COLO668 (cell line): ENCODE data around the gene NCAM1.

Experiments
- DNase-seq: peaks from one replicate; lab custom pipeline; 2025; ENCODE audit not compliant: unreplicated experiment; lab: John Stamatoyannopoulos, UW

NCAM1 gene

GRCh38 chr11:113272281-113272680, 311.1 kb downstream of the NCAM1 start:
- DNase-seq: no peak

GRCh38 chr11:113272927-113273615, 311.9 kb downstream of the NCAM1 start:
- DNase-seq: no peak

DNA sequence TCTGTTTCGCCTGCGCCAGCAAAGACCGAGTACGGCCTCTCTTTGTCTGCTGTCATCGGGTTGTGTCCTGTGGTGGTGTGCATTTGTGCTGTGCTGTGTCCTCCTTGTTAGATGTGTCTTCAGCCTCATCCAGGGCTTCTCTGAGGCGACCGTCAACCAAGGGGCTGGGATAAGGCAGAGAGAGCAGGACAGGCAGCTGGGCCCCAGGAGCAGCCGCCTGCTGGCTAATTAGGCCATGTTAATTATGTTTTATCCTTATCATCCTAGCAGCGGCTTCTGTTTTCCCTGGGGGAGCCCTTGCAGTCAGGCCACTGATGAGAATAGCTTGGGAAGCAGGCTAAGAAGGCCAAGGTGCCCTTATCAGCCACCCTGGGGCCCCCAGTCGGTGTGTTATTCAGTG, 312.5 kb downstream of the NCAM1 start:
- no peak for DNase-seq

GRCh38 chr11:113274713-113275582, 313.7 kb downstream of the NCAM1 start:
- DNase-seq: peak; percentile 16

DNA sequence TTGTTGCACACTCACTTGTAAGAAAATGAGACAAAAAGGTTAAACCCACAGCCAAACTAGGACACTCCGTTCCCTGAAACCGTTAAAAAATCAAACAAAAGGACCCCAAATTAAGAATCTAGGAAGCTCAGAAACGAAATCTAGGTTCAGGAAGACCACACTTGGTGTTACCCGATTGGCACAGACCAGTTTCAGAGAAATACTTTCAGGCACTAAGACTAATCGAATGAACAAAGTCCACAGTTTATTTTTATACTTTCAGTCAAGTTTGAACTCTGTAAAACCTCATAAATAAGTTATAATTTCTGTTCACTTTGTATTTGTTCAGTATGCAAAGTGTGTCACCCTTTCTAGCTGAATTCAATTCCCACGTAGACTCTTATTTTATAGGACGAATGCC, 314.4 kb downstream of the NCAM1 start:
- DNase-seq: no peak

DNA sequence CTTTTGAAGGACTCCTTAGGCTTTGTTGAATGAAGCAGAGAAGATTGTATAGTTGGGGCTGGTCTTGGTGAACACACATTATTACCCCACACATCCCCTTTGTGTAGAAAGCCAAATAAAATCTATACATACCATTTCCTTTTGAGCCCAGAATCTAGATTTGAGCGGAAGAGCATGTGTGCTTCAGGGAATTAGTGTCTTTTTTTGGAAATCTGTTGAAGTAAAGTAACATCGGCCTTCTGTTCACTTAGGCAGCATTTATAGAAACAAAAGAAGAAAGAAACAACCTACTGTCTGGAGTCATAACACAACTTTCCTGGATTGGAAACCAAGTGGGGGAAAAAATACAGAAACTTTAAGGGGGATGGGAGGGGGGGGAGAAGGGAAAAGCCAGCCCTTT, 315.2 kb downstream of the NCAM1 start:
- no peak for DNase-seq

DNA sequence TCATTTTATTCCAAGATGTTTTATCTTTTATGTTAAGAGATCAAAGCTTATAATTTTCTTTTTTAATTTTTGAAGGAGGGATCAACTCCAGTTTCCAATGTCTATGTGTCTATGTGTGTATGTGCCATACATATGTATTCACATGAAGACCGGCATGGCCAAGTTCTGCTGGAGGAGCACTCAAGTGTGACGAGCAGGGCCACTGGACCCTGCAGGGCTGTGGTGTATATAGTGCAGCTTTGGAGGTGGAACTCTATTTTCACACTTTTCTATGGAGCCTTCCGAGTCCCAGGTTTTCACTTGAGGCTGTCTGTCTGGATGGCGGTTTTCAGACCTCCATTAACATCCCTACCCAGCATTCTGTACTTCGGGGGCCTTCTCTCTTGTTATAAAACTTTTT, 316.7 kb downstream of the NCAM1 start:
- DNase-seq: no peak

DNA sequence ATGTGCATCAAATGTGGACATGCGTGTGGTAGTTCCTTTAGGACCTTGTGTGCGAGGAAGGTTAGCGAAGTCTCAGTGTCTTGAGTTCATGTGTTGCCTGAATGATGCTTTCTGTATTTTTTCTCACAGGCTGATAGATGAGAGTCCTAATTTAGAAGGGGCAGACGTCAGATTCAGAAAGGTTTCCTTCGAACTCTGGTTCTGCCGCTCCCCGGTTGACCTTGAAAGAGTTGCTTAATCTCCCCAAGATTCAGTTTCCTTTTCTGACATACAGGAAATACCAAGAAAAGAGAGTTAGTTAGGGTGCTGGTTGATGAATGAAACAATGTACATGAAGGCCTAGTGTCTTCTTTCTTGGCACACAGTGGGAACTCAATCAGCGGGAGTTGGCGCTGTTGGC, 317.3 kb downstream of the NCAM1 start:
- DNase-seq: no peak

DNA sequence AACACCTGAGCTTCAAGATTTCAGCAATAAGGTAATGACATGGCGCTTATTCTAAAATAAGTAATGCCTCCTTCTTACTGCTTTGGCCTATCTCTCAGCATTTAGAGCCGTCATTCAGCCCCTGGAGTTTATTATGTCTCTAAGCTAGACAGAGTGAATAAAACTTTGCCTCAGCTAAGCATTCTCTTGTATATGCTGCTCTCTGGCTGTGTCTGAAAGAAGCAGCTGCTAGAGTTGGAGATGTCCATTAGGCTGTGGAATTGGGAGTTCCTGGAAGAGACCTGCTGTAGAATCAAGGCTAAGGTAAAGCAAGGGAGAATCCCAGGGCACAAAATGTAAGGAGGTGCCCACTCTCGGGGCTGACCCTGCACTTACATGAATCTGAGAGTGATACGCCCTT, 317.7 kb downstream of the NCAM1 start:
- DNase-seq: no peak

DNA sequence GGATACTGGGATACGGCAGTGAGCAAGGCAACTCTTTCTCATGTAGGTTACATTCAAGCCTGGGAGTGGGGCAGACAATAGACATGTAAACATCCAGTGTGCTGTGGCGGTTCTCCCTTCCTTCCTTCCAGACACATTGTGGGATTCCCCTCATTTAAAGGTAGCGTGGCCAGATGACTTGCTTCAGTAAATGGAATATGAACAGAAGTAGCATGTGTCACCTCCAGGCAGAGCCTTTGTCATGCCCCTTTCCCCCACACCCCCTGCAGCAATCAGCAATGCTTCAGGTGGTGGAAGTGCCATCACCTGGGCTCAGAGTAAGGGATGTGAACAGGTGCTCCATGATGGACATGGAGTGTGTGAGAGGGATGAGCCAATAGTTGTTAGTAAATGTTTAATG, 318.4 kb downstream of the NCAM1 start:
- DNase-seq: peak; percentile 19

DNA sequence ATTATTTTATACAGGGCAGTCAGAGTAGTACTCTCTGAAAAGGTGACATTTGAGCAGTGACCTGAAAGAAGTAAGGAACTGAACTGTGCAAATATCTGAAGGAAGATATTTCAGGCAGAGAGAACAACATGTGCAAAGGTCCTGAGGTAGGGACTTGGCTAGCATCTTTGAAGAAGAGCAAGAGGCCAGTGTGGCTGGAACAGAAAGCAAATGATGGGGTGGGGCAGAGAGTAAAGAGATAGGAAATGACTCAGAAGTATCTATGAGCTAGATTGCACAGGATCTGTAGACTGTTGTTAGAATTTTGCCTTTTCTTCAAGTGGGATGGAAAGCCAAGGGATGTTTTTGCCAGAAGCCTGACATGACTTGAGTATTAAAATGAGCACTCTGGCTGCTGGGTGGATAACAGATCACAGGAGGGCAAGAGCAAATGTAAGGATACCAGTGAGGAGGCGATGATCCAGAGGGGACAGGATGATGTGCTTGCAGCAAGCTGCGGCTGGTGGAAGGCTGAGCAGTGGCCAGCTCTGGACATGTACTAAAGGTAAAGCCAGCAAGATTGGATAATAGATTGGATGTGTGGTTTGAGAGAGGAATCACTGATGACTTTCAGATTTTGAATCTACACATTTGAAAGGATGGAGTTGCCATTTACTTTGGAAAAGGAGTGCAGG, 320.0 kb downstream of the NCAM1 start:
- no peak for DNase-seq

- DNase-seq: no peak
Observed at GRCh38 chr11:113282898-113283437, 321.7 kb downstream of the NCAM1 start.

- no peak for DNase-seq
Observed at GRCh38 chr11:113283881-113284280, 322.7 kb downstream of the NCAM1 start.

GRCh38 chr11:113286009-113286408, 324.8 kb downstream of the NCAM1 start:
- DNase-seq: no peak

DNA sequence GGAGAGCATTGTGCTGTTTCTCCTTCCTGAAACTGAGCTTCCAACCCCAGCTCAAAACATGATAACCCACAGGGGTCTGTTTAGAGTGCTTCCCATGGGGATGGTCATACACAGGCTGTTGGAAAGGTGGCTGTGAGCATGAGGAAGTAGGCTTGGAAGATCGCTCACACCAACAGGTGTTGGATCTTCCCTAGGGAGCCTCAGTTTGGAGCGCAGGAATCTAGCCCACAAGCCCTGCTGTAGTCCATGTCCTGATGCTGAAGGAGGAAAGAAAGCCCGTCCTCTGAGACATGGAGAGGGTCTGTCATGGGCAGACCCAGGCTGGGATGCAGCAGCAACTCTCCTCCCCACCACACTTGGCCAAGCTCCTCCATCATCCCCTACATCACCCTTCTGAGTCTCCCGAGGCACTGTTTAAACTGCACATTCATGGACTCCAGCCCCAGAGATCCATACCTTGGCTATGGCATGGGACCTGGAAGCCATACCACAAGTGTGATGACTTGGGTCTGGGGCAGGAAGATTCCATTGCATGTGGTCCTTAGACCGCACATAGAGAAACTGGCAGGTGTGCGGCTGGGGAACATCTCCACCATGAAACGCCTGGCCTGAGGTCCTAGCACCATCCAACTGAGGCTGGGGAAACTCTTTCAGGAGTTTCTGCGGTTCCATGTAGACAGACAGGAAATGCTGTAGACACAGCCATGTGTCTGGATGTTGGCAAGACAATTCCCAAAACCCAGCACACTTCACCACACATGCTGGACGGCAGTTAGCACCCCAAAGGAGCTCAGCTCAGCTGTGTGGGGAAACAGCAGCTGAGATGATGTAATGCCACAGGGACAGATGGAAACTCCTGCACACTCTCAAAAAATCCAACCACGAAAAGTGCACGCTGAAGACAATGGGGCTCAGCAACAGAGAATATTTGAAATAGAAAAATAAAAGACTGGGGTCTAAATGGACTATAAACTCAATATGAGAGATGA, 325.6 kb downstream of the NCAM1 start:
- DNase-seq: no peak

DNA sequence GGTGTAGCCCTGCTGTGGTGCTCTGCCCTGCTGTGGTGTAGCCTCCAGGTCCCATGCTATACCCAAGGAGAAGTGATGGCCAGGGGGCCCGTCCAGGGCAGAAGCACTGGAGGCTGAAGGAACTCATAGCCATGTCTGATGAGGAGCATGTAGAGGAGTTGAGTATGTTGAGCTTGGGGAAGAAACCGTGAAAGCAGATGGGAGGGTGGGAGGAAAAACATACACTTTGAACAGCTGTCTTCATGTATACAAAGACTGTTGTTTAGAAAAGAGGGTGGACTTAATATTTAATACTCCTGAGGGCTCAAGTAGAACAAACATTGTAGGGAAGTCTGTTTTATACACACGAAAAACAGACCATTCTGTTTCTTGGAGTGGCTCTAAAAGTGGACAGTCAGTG, 326.6 kb downstream of the NCAM1 start:
- no peak for DNase-seq

DNA sequence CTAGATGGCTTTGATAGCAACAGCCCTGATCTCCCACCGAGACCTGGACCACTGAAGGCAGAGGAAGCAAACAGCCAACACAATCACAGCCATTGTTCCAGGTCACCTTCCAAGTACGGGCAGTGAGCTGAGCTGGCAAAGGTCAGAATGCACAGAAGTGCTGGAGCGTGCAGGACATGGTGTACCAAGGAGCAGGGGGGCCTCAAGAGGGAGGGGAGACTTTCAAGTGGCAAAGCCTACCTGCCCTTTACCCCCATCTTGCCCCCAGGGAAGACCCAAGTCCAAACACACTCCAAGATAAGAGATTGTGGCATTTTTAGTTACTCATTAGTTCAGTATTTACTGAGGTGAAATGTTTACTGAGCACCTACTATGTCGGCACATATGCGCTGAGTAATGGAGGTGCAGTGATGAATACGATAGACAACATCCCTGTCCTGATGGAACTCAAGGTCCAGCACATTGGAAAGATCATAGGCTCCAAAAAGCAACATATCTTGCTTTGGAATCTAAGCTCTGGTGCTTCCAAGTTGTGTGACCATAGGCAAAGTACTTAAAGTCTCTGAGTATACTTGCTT, 327.2 kb downstream of the NCAM1 start:
- DNase-seq: no peak

DNA sequence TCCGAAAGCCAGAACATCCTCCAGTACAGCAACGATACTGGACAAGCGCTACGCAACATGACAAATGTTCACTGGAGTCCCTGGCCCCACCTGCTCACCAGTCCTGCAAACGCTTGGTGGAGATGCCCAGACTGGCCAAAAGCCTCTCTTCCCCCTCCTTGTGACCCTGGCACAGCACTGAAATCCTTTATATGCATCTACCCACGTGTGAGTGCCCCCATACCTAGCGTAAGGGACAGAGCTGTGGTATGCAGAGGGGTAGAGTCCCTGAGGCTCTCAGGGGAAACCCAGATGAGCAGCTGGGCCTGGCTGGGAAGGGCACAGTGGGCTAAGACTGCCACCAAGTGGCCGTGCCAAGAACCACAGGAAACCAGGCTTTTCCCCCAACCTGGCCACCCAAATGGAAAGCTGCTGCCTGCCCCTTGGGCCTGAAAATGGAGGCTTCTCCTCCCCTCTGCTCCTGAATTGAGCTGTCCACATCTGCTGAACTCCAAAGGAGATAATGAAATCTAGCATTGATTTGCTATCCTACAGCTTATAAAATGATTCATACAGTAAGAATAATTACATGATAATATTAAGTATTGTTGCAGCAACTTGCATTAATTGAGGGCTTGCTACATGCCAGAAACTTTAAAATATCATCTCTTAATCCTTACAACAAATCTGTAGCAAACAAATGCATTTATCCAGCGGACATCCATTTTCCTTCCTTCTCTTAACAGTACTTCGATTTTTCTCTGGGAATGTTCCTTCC, 328.4 kb downstream of the NCAM1 start:
- DNase-seq: peak; percentile 63

DNA sequence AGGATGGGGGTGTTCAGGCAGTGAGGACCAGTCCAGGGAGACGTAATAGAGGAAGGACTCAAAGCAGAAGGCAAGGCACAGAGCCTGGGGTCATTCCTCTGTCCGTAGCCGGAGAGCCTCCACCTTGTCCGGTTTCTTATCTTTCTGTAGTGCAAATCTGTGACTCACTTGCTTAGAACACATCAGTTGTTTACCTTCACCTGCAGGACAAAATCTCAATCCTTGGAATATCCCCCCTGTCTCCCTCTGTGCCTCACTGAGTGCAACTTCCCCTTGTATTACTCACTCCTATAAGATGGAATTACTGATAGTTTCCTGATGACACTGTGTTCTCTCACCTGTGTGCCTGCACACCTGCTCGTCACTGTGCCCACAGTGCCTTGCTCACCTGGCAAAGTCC, 332.7 kb downstream of the NCAM1 start:
- DNase-seq: no peak
